ENCODE data around the gene TMEM178B.

DNA sequence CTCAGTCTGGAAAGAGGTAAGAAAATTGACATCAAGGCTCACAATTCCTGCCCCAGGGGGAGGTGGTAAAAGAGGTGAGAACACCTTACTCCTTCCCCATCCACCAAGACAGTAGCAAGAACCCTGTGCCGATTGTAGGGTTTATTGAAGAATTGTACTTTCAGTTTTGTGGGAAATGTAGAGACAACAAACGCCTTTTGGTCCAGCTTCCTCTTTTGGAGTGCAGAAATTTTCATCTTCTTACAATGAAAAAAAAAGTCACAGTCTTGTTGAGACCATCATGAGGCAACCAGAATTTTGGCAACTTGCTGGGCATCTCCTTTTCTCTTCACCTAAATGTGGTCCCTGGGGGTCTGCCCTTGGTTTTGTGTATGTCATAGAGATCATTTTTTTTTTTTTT is 217.7 kb downstream of the TMEM178B start:
- TF ChIP-seq POLR2A (IDR thresholded peaks at IDR 0.05), result no peak
- TF ChIP-seq, protein P1, sequence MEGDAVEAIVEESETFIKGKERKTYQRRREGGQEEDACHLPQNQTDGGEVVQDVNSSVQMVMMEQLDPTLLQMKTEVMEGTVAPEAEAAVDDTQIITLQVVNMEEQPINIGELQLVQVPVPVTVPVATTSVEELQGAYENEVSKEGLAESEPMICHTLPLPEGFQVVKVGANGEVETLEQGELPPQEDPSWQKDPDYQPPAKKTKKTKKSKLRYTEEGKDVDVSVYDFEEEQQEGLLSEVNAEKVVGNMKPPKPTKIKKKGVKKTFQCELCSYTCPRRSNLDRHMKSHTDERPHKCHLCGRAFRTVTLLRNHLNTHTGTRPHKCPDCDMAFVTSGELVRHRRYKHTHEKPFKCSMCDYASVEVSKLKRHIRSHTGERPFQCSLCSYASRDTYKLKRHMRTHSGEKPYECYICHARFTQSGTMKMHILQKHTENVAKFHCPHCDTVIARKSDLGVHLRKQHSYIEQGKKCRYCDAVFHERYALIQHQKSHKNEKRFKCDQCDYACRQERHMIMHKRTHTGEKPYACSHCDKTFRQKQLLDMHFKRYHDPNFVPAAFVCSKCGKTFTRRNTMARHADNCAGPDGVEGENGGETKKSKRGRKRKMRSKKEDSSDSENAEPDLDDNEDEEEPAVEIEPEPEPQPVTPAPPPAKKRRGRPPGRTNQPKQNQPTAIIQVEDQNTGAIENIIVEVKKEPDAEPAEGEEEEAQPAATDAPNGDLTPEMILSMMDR (IDR thresholded peaks at IDR 0.05), result no peak

Data from right lobe of liver (tissue), 4 donors.